ENCODE data around the gene KDM2A.

DNA sequence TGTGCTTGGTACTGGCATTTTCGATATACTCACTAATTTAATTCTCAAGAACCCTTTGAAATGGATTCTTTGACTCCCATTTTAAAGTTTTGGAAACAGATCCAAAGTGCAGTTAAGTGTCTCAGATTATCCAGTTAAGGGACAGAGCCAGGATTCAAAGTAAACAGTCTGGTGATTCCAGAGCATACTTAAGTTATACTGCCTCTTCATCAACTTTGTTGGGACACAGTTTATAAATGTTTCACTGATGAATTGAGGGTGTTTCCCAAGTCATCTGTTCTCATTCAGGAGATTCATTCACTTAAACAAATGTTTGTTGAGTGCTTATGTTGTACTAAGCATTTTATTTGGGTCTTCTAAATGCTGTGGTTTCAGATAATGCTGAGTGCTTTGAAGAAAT lies 17.1 kb downstream of the KDM2A start:
- TF ChIP-seq TAF1 (IDR thresholded peaks at IDR 0.05; ENCODE audit: low read depth, low read length) (no peak), POLR2A (IDR thresholded peaks at IDR 0.05; ENCODE audit: low read depth, low read length) (no peak), SPI1 (IDR thresholded peaks at IDR 0.05; ENCODE audit: low read depth, low read length) (no peak), POLR2AphosphoS5 (IDR thresholded peaks at IDR 0.05; ENCODE audit: low read depth, low read length) (no peak), POU2F2 (IDR thresholded peaks at IDR 0.05; ENCODE audit: low read depth, low read length) (no peak)
